Adrenal gland (tissue), 5 donors: Measurements from ENCODE around the gene NAPSA.
"Not testable (repeated sequence)": the region's sequence is repeated elsewhere in the genome, so short reads cannot be mapped to it uniquely, and the experiment has no call there.

Experiments
- POLR2A ChIP-seq, 2 donors: fragments of 450-650 bp; IDR thresholded peaks; one replicate each; pipeline ENCODE4 v1.6.1; 2017; ENCODE audit warnings: antibody characterized with exemption in 2 of 2, mild to moderate bottlenecking in 2 of 2, moderate library complexity in 1 of 2
- TF ChIP-seq, protein P1 (sequence below), 6 experiments: fragments of 450-650 bp in 4 of 6; fragments of 200-600 bp in 2 of 6; sonication (generic) in 1 of 6; IDR thresholded peaks; 1 replicate in 5 of 6; 2 replicates in 1 of 6; pipeline versions ENCODE4 v1.5.1 to v1.8.0; 2016 to 2021; ENCODE audit warnings: antibody characterized with exemption in 6 of 6, mild to moderate bottlenecking in 2 of 6, moderate library complexity in 1 of 6
- donor health status: DM: no; HTN: no; CAD: no.

- TF ChIP-seq, protein P1, sequence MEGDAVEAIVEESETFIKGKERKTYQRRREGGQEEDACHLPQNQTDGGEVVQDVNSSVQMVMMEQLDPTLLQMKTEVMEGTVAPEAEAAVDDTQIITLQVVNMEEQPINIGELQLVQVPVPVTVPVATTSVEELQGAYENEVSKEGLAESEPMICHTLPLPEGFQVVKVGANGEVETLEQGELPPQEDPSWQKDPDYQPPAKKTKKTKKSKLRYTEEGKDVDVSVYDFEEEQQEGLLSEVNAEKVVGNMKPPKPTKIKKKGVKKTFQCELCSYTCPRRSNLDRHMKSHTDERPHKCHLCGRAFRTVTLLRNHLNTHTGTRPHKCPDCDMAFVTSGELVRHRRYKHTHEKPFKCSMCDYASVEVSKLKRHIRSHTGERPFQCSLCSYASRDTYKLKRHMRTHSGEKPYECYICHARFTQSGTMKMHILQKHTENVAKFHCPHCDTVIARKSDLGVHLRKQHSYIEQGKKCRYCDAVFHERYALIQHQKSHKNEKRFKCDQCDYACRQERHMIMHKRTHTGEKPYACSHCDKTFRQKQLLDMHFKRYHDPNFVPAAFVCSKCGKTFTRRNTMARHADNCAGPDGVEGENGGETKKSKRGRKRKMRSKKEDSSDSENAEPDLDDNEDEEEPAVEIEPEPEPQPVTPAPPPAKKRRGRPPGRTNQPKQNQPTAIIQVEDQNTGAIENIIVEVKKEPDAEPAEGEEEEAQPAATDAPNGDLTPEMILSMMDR (IDR thresholded peaks at IDR 0.05): not testable (repeated sequence)
- TF ChIP-seq POLR2A (IDR thresholded peaks at IDR 0.05): not testable (repeated sequence)
These were observed 28.4 kb downstream of the NAPSA start for GRCh38 chr19:50337031-50337430.
